Muscle layer of colon (tissue), 2 donors: ENCODE results near the gene CCDC197.

Experiments
- H3K27ac ChIP-seq: one replicate; pipeline ENCODE4 v1.7.0; 2013; ENCODE audit warnings: low read depth, mild to moderate bottlenecking, low read length, moderate library complexity
- H3K27me3 ChIP-seq, 2 donors: one replicate each; pipeline ENCODE4 v1.7.0; 2013; ENCODE audit warnings: low read length in 2 of 2, mild to moderate bottlenecking in 2 of 2; ENCODE audit not compliant: insufficient read depth in 2 of 2, control insufficient read depth in 1 of 2
- H3K36me3 ChIP-seq: one replicate; pipeline ENCODE4 v1.7.0; 2013; ENCODE audit warnings: mild to moderate bottlenecking, low read length; ENCODE audit not compliant: insufficient read depth
- H3K4me1 ChIP-seq: one replicate; pipeline ENCODE4 v1.7.0; 2013; ENCODE audit warnings: mild to moderate bottlenecking, low read length; ENCODE audit not compliant: insufficient read depth
- H3K4me3 ChIP-seq, 2 donors: one replicate each; pipeline ENCODE4 v1.7.0; 2013; ENCODE audit warnings: low read length in 2 of 2, low read depth in 1 of 2, mild to moderate bottlenecking in 1 of 2, moderate library complexity in 1 of 2
- H3K9ac ChIP-seq: one replicate; pipeline ENCODE4 v1.7.0; 2013; ENCODE audit warnings: low read length
- H3K9me3 ChIP-seq: one replicate; pipeline ENCODE4 v1.7.0; 2013; ENCODE audit warnings: mild to moderate bottlenecking, low read length
- donor health status: abdominal sarcoma.
- donor health status: Adenocarcinoma of cecum.

The CCDC197 gene

DNA sequence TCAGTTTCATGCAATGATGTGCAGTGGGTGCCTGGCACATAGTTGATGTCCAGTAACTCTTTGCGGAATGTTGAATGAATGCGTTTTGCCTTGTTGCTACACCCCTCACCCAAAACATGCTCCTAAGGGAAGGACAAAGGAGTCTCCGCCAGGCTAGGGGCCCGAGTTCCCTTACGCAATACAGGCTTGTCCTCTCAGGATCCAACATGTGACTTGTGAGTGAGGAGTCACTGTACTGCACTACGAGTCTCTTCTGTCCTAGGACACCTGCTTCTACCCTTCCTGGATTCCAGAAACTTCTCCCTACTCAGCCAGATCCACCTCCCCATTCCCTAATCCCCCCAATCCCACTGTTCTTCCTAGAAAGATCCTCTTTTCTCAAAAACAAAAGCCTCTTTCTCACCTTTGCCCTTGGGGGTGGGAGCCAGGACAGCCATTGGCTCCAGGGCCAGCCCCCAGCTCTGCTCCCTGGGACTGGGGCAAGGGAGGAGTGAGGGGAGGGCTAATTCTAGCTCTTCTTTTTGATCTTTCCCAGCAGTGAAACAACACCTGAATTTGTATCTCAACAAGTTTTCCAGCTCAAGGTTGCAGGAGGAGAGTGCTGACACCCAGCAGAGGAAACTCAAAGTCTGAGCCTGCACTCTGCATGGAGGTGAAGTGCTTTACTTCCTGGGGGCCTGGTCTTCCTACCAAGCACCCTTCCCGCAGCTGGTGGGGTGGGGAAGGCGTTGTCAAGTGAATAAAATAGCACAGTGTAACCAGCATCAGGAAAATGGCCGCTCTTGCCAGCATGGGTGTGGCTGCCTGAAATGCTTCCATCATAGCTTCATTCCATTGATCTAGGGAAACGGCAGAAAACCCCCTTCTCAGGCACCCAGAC is 25.7 kb downstream of the CCDC197 start:
- H3K27me3 ChIP-seq = no peaks in the 10 kb centered on the region
- H3K9ac ChIP-seq = no peak overlapping the region
- H3K9me3 ChIP-seq = no peaks in the 10 kb centered on the region
- no peak overlapping the region for H3K27ac ChIP-seq
- no peaks in the 10 kb centered on the region for H3K36me3 ChIP-seq
- H3K4me3 ChIP-seq = no peak overlapping the region
- H3K4me1 ChIP-seq = peaks cover 6% of the 10 kb centered on the region

DNA sequence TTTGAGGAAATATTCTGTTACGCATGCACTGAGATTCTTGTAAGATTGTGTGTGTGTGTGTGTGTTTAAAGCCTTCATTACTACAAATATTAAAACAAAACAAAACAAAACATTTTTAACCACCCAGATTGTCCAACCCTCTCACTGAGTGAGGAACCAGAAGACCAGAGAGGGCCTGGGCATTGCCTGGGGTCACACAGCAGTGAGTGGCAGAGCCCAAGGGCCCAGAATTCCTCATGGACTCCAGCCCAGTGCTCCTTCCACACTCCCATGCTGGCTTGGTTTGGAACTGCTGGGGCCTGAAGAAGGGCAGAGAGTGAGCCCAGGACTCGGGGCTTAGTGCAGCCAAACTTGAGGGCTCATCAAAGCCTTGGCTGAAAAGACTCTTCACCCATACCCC is 27.4 kb downstream of the CCDC197 start:
- no peak overlapping the region for H3K9ac ChIP-seq
- H3K27ac ChIP-seq = no peak overlapping the region
- no peak overlapping the region for H3K4me3 ChIP-seq
- H3K27me3 ChIP-seq = no peaks in the 10 kb centered on the region
- H3K4me1 ChIP-seq = peaks cover 6% of the 10 kb centered on the region
- H3K9me3 ChIP-seq = no peaks in the 10 kb centered on the region
- no peaks in the 10 kb centered on the region for H3K36me3 ChIP-seq

DNA sequence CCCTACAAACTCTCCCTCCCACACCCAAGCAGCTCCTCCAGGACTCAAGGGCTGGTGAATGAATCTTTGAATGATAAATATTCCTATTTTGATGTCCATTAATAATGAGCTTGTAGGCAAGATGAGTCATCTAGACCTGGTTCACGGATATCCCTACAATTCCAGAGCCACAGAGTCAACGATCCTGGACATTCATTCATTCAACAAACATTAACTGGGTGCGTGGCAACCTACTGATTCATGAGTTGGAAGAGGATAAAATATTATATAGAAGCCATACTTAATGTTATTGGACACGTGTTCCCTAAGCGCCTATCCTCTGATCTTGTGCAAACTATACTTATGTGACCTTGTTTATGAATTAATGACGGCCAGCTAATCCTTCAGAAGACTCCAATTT is 28.6 kb downstream of the CCDC197 start:
- Histone ChIP-seq H3K27ac (no peak overlapping the region), H3K4me3 (peak overlapping the region in 1 of 2 donors; percentile 59), H3K9me3 (no peaks in the 10 kb centered on the region), H3K9ac (no peak overlapping the region), H3K27me3 (no peaks in the 10 kb centered on the region), H3K4me1 (peaks cover 6% of the 10 kb centered on the region), H3K36me3 (no peaks in the 10 kb centered on the region)

DNA sequence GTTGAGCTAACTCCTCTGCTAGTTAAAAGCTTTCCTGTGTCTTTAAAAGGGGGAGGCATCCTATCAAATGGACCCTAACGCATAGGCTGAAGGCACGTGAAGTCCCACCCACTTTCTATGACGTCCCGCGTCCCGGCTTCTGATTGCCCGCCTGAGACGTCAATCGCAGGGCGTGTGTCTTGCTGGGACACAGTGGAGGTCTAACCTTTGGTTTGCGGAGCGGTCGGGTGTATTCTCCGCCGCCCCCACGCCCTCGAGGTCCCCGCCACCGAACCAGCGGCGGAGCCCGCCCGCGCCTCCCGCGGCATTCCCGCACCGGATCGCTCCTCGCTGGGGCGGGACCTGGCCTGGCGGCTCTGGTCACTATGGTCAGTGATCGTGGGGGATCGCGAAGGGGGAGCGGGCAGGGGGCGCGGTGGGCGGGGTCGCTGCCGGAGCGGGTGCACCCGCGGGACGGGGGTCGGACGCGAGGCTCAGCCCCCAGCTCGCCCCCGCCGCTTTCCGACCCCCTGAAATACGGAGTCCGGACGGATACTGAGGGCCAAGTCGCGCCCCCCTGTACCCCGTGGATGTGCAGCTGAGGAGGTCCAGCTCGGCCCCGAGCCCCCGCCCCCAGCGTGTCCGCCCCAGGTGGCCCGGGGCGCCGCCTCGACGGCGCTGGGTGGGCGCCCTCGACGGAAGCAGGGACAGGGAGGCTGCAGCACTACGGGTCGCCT is 29.2 kb downstream of the CCDC197 start, which contains the start of gene OTUB2:
TSS of gene OTUB2 (plus strand) at position 168 of the 716 bp plus-strand sequence. CDS start at position 366, 198 bp downstream.
- H3K27ac ChIP-seq = no peak within 1 kb of the TSS
- no peak within 1 kb of the TSS for H3K9ac ChIP-seq
- peak within 1 kb of the TSS; percentile 50 to 59 for H3K4me3 ChIP-seq
- H3K9me3 ChIP-seq = no peaks in the 10 kb centered on the region
- no peaks in the 10 kb centered on the region for H3K27me3 ChIP-seq
- H3K4me1 ChIP-seq = peaks cover 6% of the 10 kb centered on the region
- H3K36me3 ChIP-seq = no peaks in the 10 kb centered on the region

DNA sequence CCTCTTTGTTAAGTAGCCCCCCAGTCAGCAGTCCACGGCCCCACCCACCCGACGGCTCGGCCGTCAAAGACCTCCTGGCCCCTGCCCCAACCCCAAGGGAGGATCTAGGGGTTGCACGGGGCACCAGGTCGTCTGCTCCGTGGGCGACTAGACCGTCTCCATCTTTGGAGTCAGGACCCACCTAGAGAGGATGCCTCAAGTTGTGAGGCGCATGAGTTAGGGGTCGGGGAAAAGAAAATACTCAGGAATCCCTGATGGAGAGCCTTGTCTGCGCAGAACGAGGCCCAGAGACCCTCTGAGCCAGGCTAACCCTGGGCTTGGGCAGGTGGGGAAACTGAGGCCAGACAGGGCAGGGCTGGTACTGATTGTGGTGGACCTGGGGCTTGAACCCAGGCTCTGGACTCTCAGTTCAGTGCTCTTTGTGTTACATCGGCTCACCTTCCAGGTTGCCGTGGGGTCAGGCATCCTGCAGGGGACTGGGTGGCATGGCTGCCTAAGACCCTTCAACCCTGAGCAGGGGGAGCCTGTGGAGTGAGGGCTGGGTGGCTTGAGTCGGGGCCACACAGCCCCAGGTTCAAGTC is 29.9 kb downstream of the CCDC197 start:
- H3K4me1 ChIP-seq = peaks cover 6% of the 10 kb centered on the region
- H3K9me3 ChIP-seq = no peaks in the 10 kb centered on the region
- no peaks in the 10 kb centered on the region for H3K36me3 ChIP-seq
- no peaks in the 10 kb centered on the region for H3K27me3 ChIP-seq
- no peak overlapping the region for H3K9ac ChIP-seq
- peak overlapping the region; percentile 50 to 59 for H3K4me3 ChIP-seq
- H3K27ac ChIP-seq = no peak overlapping the region

DNA sequence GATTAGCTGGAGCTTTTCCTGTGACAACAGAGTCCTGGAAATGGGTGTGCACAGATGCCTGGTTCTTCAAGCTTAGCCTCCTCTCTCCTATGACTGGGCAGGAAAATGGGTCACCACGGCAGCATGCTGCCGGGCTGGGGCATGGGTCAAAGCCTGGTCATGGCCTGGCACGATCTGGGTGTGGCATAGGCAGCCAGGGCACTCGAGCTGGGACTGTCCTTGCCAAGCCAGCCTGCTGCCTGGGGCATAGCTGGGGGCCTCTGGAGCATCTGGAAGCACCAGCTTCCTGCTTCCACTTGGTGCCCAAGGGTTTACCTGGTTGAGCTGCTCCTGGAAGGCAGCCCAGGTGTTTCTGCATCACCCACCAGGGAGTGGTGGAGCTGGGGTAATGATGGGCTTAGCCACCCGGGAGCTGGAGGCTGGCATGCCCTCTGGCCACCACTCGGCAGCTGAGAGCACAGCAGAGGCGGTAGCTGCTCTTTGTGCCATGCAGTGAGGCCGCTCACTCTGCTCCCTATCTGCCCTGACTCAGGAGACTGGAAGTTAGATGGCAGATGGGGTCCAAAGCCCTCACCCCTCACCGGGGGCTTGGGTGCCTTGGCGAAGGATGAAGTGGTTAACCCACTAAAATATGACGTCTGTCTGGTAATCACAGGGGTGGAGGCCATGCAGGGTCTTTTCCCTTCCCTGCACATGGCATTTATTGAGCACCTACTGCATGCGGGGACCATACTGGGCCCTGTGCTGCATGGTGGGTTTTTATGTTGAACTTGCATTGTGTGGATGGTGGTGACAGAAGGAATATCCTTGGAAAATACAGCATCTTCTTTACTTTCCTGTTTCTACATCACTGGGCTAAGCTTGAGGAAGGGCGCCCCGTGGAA is 30.7 kb downstream of the CCDC197 start:
- H3K36me3 ChIP-seq = no peaks in the 10 kb centered on the region
- H3K27ac ChIP-seq = no peak overlapping the region
- H3K9ac ChIP-seq = no peak overlapping the region
- no peaks in the 10 kb centered on the region for H3K9me3 ChIP-seq
- H3K4me3 ChIP-seq = peak overlapping the region in 1 of 2 donors; percentile 59
- peaks cover 6% of the 10 kb centered on the region for H3K4me1 ChIP-seq
- H3K27me3 ChIP-seq = no peaks in the 10 kb centered on the region

DNA sequence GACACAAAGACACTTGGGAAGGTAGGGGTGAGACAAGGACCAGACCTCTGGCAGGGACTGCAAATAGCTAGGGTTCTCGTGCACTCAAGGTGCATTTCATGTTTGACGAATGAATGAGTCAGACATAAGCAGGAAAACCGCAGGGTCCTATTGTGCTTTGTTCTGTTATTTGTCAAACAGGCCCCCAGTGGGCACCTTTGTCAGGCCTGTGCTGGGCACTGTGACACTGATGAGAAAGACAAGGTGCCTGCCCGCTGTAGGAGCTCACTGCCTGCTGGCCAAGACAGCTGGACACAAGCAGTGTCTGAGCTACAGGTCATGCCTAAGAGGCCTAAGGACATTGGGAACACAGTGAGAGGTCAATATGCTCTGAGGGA is 31.3 kb downstream of the CCDC197 start:
- H3K9me3 ChIP-seq = no peaks in the 10 kb centered on the region
- peaks cover 6% of the 10 kb centered on the region for H3K4me1 ChIP-seq
- H3K36me3 ChIP-seq = no peaks in the 10 kb centered on the region
- H3K9ac ChIP-seq = no peak overlapping the region
- H3K4me3 ChIP-seq = no peak overlapping the region
- no peaks in the 10 kb centered on the region for H3K27me3 ChIP-seq
- no peak overlapping the region for H3K27ac ChIP-seq

DNA sequence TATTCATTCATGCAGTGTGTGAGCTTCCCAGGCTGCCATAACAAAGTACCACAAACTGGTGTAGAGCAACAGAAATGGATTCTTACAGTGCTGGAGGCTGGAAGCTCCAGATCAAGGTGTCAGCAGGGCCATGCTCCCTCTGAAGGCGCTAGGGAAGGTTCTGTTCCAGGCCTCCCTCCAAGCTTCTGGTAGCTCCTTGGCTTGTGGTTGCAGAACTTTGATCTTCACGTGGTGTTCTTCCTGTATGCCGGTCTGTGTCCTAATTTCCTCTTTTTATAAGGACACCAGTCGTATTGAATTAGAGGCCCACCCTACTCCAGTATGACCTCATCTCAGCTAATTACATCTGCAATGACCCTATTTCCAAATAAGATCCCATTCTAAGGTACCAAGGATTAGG is 32.2 kb downstream of the CCDC197 start:
- Histone ChIP-seq H3K27me3 (no peaks in the 10 kb centered on the region), H3K36me3 (no peaks in the 10 kb centered on the region), H3K4me3 (no peak overlapping the region), H3K27ac (no peak overlapping the region), H3K4me1 (peaks cover 6% of the 10 kb centered on the region), H3K9ac (no peak overlapping the region), H3K9me3 (no peaks in the 10 kb centered on the region)

DNA sequence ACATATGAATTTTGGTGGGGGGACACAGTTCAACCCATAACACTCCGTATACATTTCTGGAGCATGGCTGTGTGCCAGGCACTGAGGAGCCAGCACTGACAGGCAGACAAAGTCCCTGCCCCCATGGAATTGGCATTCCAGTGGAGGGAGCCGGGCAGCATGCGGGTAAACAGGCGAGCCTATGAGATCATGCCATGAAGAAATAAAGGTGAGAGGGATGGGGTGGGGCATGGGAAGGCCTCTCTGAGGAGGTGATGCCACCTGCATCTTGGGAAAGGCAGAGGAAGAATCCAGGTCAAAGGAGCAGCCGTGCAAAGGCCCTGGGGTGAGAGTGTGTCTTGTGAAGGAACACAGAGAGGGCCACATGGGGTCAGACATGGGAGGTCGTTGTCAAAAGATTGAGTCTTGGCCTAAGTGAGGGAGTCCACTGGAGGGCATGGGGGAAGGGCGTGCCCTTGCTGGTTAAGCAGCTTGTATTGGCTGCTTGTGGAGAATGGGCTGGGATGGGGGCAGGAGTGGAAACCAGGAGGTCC is 32.6 kb downstream of the CCDC197 start:
- H3K9me3 ChIP-seq = no peaks in the 10 kb centered on the region
- peaks cover 6% of the 10 kb centered on the region for H3K4me1 ChIP-seq
- no peaks in the 10 kb centered on the region for H3K36me3 ChIP-seq
- H3K27ac ChIP-seq = no peak overlapping the region
- H3K4me3 ChIP-seq = no peak overlapping the region
- H3K9ac ChIP-seq = no peak overlapping the region
- no peaks in the 10 kb centered on the region for H3K27me3 ChIP-seq

DNA sequence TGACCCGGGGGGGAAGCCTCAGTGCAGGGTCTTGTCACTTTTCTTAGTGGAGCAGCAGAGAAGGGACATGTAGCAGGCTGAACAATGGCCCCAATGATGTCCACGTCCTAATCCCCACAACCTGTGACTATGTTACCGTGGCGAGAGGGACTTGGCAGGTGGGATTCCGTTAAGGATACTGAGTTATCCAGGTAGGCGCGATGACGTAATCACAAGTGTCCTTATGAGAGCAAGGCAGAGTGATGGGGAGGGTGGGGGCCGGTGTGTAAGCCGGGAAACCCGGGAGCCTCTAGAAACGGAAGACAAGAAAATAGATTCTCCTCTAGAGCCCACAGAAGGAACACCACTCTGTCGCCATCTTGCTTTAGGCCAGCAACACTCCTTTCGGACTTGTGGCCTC is 33.5 kb downstream of the CCDC197 start:
- Histone ChIP-seq H3K4me1 (peaks cover 6% of the 10 kb centered on the region), H3K27ac (no peak overlapping the region), H3K36me3 (no peaks in the 10 kb centered on the region), H3K27me3 (no peaks in the 10 kb centered on the region), H3K9ac (no peak overlapping the region), H3K4me3 (no peak overlapping the region), H3K9me3 (no peaks in the 10 kb centered on the region)
